Ascending aorta (tissue), 2 donors: ENCODE results near the gene PELI1. TPM values are rescaled to one million over a fixed set of nuclear protein-coding genes. Genes with fewer than 3 reads are reported as not detected.

Experiments
- DNase-seq, 2 donors: peaks; one replicate each; pipeline ENCODE4 v3.0.0-alpha.2; 2019; ENCODE audit warnings: low spot score in 2 of 2
- H3K27ac ChIP-seq, 2 donors: fragments of 200-600 bp; sonication (generic); one replicate each; pipeline ENCODE4 v1.5.1; 2016 to 2017; ENCODE audit warnings: mild to moderate bottlenecking in 1 of 2
- H3K27me3 ChIP-seq: fragments of 200-600 bp; sonication (generic); one replicate; pipeline ENCODE4 v1.5.1; 2017
- H3K36me3 ChIP-seq, 2 donors: fragments of 200-600 bp; sonication (generic); one replicate each; pipeline ENCODE4 v1.5.1; 2016
- H3K4me1 ChIP-seq, 2 donors: fragments of 200-600 bp; sonication (generic); one replicate each; pipeline ENCODE4 v1.5.1; 2016 to 2017; ENCODE audit warnings: mild to moderate bottlenecking in 1 of 2
- H3K4me3 ChIP-seq, 2 donors: fragments of 200-600 bp; sonication (generic); one replicate each; pipeline ENCODE4 v1.5.1; 2016 to 2017; ENCODE audit warnings: mild to moderate bottlenecking in 1 of 2
- H3K9me3 ChIP-seq, 2 donors: fragments of 200-600 bp; sonication (generic); one replicate each; pipeline ENCODE4 v1.5.1; 2016
- intact Hi-C: fragments of 100-400 bp; cut with DNase I; formaldehyde crosslinking; loops from one replicate; pipeline ENCODE4 v1.15.1; 2023
- total RNA-seq: library from RNA; depleted of rRNA; stranded (reverse); fragments of >200 nt; gene quantifications from one replicate; pipeline ENCODE4 v1.1.0, GENCODE V29; 2016
- TF ChIP-seq, protein P1 (sequence below), 3 experiments: fragments of 200-600 bp in 2 of 3; fragments of 450-650 bp in 1 of 3; sonication (generic) in 2 of 3; IDR thresholded peaks; one replicate each; pipeline ENCODE4 v1.5.1; 2016 to 2019; ENCODE audit warnings: antibody characterized with exemption in 3 of 3, mild to moderate bottlenecking in 1 of 3, moderate library complexity in 1 of 3

PELI1 gene
- total RNA-seq, 1 donor from 2014 or later, result 140 TPM

GRCh38 chr2:64189167-64189566 lies 44.9 kb upstream of the PELI1 start:
- TF ChIP-seq, protein P1, sequence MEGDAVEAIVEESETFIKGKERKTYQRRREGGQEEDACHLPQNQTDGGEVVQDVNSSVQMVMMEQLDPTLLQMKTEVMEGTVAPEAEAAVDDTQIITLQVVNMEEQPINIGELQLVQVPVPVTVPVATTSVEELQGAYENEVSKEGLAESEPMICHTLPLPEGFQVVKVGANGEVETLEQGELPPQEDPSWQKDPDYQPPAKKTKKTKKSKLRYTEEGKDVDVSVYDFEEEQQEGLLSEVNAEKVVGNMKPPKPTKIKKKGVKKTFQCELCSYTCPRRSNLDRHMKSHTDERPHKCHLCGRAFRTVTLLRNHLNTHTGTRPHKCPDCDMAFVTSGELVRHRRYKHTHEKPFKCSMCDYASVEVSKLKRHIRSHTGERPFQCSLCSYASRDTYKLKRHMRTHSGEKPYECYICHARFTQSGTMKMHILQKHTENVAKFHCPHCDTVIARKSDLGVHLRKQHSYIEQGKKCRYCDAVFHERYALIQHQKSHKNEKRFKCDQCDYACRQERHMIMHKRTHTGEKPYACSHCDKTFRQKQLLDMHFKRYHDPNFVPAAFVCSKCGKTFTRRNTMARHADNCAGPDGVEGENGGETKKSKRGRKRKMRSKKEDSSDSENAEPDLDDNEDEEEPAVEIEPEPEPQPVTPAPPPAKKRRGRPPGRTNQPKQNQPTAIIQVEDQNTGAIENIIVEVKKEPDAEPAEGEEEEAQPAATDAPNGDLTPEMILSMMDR (IDR thresholded peaks at IDR 0.05), result no peak
- H3K27ac ChIP-seq, result no peak overlapping the region
- intact Hi-C loops, result no loop called here
- no peaks in the 10 kb centered on the region for H3K36me3 ChIP-seq
- H3K9me3 ChIP-seq, result no peaks in the 10 kb centered on the region
- H3K4me1 ChIP-seq, result no peaks in the 10 kb centered on the region
- no peaks in the 10 kb centered on the region for H3K27me3 ChIP-seq
- no peak for DNase-seq
- no peak overlapping the region for H3K4me3 ChIP-seq

GRCh38 chr2:64186699-64187605 lies 42.7 kb upstream of the PELI1 start:
- no peaks in the 10 kb centered on the region for H3K9me3 ChIP-seq
- no peak for DNase-seq
- H3K27me3 ChIP-seq, result no peaks in the 10 kb centered on the region
- no peaks in the 10 kb centered on the region for H3K36me3 ChIP-seq
- H3K4me3 ChIP-seq, result no peak overlapping the region
- no peak overlapping the region for H3K27ac ChIP-seq
- TF ChIP-seq, protein P1 (IDR thresholded peaks at IDR 0.05), result no peak
- intact Hi-C loops, result no loop called here
- no peaks in the 10 kb centered on the region for H3K4me1 ChIP-seq

DNA sequence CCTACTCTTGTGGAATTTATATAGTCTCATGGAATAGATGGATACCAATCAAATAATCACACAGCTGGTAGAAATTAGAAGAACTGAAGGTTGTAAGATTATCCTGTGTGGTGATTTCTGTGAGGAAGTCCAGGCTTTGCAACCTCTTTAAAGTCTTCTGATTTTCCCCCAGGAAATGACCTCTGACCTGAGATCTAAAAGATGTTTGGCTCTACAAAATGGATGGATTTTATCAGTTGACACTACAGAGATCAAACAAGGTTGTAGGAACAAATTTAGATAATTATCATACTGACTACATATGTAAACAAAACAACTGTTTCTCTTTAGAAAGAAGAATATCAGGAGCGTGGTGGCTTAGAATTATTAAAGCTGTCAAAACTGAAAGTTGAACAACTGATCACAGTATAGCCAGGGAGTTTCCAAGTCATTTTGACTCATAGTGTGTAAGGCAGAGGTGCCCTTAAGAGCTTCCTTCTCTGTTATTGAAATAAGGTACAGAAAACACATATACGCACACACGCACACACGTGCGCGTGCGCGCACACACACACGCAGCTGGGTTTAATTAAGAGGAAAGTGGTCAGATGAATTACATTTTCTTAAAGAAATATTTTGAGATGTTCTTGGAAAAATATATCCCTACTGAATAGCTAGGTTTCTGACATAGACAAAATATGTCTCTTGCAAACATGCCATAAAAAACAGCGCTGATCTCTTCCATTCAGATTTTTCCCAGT lies 35.5 kb upstream of the PELI1 start:
- TF ChIP-seq, protein P1 (IDR thresholded peaks at IDR 0.05), result no peak
- Histone ChIP-seq H3K36me3 (no peaks in the 10 kb centered on the region), H3K27me3 (no peaks in the 10 kb centered on the region), H3K27ac (no peak overlapping the region), H3K4me3 (no peak overlapping the region), H3K9me3 (no peaks in the 10 kb centered on the region), H3K4me1 (no peaks in the 10 kb centered on the region)
- intact Hi-C loops, result no loop called here
- no peak for DNase-seq

- no peak overlapping the region for H3K27ac ChIP-seq
- no peaks in the 10 kb centered on the region for H3K4me1 ChIP-seq
- H3K9me3 ChIP-seq, result no peaks in the 10 kb centered on the region
- no peaks in the 10 kb centered on the region for H3K27me3 ChIP-seq
- TF ChIP-seq, protein P1 (IDR thresholded peaks at IDR 0.05), result no peak
- H3K36me3 ChIP-seq, result no peaks in the 10 kb centered on the region
- DNase-seq, result no peak
- intact Hi-C loops, result no loop called here
- no peak overlapping the region for H3K4me3 ChIP-seq
Measured at GRCh38 chr2:64177315-64177714, 33.1 kb upstream of the PELI1 start.

GRCh38 chr2:64175419-64176197 lies 31.4 kb upstream of the PELI1 start:
- H3K27ac ChIP-seq, result no peak overlapping the region
- H3K27me3 ChIP-seq, result no peaks in the 10 kb centered on the region
- no peaks in the 10 kb centered on the region for H3K36me3 ChIP-seq
- TF ChIP-seq, protein P1 (IDR thresholded peaks at IDR 0.05), result no peak
- intact Hi-C loops, result no loop called here
- no peaks in the 10 kb centered on the region for H3K4me1 ChIP-seq
- H3K4me3 ChIP-seq, result no peak overlapping the region
- DNase-seq, result no peak
- H3K9me3 ChIP-seq, result no peaks in the 10 kb centered on the region
